Activated T-helper 1 cell treated with anti-CD3 and anti-CD28 coated beads, Interleukin-2, amount 50 U/mL, for 16 hours (primary cell): ENCODE data around the gene IGFALS.

Experiments
- DNase-seq, 2 donors: peaks; one replicate each; pipeline ENCODE4 v3.0.0-alpha.2; 2020; ENCODE audit warnings: low read depth in 1 of 2, low spot score in 1 of 2

Gene IGFALS

GRCh38 chr16:1790611-1791255 is 2.8 kb downstream of the IGFALS start:
- no peak for DNase-seq

- DNase-seq = no peak
Observed at GRCh38 chr16:1790261-1790610, 3.3 kb downstream of the IGFALS start.

- DNase-seq = no peak
Observed at GRCh38 chr16:1789643-1790045, 3.9 kb downstream of the IGFALS start.

GRCh38 chr16:1788708-1789100 is 4.8 kb downstream of the IGFALS start:
- DNase-seq = no peak

GRCh38 chr16:1788095-1788707 is 5.3 kb downstream of the IGFALS start:
- no peak for DNase-seq

GRCh38 chr16:1787322-1788094 is 6.0 kb downstream of the IGFALS start:
- no peak for DNase-seq

GRCh38 chr16:1787056-1787321 is 6.5 kb downstream of the IGFALS start:
- DNase-seq = no peak

- DNase-seq = no peak
Observed at GRCh38 chr16:1786242-1787055, 7.1 kb downstream of the IGFALS start.

GRCh38 chr16:1785846-1786170 is 7.7 kb downstream of the IGFALS start:
- no peak for DNase-seq

- no peak for DNase-seq
Observed at GRCh38 chr16:1784977-1785845, 8.3 kb downstream of the IGFALS start.

- DNase-seq = peak; percentile 95 to 96
Observed at GRCh38 chr16:1782408-1783264, 10.9 kb downstream of the IGFALS start, which contains the start of the genes NUBP2 and SPSB3. TSS of gene NUBP2 (plus strand) at chr16:1782960. CDS start at chr16:1783021, 61 bp downstream. TSS of gene SPSB3 (minus strand) at chr16:1782571. CDS start at chr16:1781483, 1,088 bp downstream.

- peak in 1 of 2 donors; percentile 6 for DNase-seq
Observed at GRCh38 chr16:1781758-1782407, 11.6 kb downstream of the IGFALS start.

- peak in 1 of 2 donors; percentile 0 for DNase-seq
Observed at GRCh38 chr16:1781254-1781653, 12.3 kb downstream of the IGFALS start.

- DNase-seq = no peak
Observed at GRCh38 chr16:1780677-1781072, 12.8 kb downstream of the IGFALS start.

- no peak for DNase-seq
Observed at GRCh38 chr16:1779741-1780676, 13.5 kb downstream of the IGFALS start.

- no peak for DNase-seq
Observed at GRCh38 chr16:1779234-1779701, 14.2 kb downstream of the IGFALS start.

GRCh38 chr16:1778200-1779179 is 15.0 kb downstream of the IGFALS start:
- no peak for DNase-seq
